Nephron (organoid): ENCODE measurements around the gene RALGAPA2.

Source experiments
- H3K27ac Mint-ChIP-seq, 3 experiments: 2 replicates each; pipeline ENCODE4 v1.8.0; 2020; ENCODE audit warnings: mixed read lengths in 3 of 3, mild to moderate bottlenecking in 2 of 3, moderate library complexity in 1 of 3
- H3K27me3 Mint-ChIP-seq: 2 replicates; pipeline ENCODE4 v1.8.0; 2021; ENCODE audit warnings: low read depth, mild to moderate bottlenecking, moderate library complexity, mixed read lengths
- H3K36me3 Mint-ChIP-seq: 2 replicates; pipeline ENCODE4 v1.8.0; 2020; ENCODE audit warnings: low read depth, mixed read lengths
- H3K4me1 Mint-ChIP-seq: 2 replicates; pipeline ENCODE4 v1.8.0; 2020; ENCODE audit warnings: mixed read lengths
- H3K4me3 Mint-ChIP-seq, 3 experiments: 2 replicates each; pipeline ENCODE4 v1.8.0; 2020; ENCODE audit warnings: mild to moderate bottlenecking in 3 of 3, mixed read lengths in 3 of 3, moderate library complexity in 2 of 3
- H3K9me3 Mint-ChIP-seq: 2 replicates; pipeline ENCODE4 v1.8.0; 2020; ENCODE audit warnings: mixed read lengths
- TF ChIP-seq, protein P1 (sequence below), 3 experiments: fragments of 200-600 bp; sonication (generic); IDR thresholded peaks; one replicate each; pipeline ENCODE4 v1.5.0; 2021; ENCODE audit warnings: antibody characterized with exemption in 3 of 3; ENCODE audit not compliant: unreplicated experiment in 3 of 3

RALGAPA2 gene

DNA sequence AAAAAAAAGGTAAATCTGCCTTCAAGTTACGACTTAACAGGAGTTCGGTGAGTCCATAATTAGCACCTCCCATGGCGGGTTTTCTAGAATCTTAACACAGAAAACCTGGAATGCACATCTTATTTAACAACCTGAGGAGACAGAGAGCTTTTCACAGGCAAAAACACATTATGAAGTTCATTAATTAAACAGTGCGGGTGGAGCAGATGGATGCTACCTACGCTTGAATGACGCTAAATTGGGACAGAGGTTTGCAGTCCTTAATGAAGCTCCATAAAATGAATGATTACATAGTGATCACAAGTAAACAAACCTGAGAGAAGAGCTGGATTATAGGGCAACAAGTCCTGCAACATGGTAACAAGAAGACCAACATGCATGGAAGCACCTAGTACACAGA is 263.6 kb downstream of the RALGAPA2 start:
- Mint-ChIP-seq H3K4me1 (peaks cover 14% of the 10 kb centered on the region), H3K9me3 (no peaks in the 10 kb centered on the region), H3K27me3 (peaks cover 5% of the 10 kb centered on the region), H3K36me3 (no peaks in the 10 kb centered on the region), H3K27ac (no peak overlapping the region), H3K4me3 (no peak overlapping the region)
- TF ChIP-seq, protein P1, sequence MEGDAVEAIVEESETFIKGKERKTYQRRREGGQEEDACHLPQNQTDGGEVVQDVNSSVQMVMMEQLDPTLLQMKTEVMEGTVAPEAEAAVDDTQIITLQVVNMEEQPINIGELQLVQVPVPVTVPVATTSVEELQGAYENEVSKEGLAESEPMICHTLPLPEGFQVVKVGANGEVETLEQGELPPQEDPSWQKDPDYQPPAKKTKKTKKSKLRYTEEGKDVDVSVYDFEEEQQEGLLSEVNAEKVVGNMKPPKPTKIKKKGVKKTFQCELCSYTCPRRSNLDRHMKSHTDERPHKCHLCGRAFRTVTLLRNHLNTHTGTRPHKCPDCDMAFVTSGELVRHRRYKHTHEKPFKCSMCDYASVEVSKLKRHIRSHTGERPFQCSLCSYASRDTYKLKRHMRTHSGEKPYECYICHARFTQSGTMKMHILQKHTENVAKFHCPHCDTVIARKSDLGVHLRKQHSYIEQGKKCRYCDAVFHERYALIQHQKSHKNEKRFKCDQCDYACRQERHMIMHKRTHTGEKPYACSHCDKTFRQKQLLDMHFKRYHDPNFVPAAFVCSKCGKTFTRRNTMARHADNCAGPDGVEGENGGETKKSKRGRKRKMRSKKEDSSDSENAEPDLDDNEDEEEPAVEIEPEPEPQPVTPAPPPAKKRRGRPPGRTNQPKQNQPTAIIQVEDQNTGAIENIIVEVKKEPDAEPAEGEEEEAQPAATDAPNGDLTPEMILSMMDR (IDR thresholded peaks at IDR 0.05; ENCODE audit: unreplicated experiment in 3 of 3), result no peak

DNA sequence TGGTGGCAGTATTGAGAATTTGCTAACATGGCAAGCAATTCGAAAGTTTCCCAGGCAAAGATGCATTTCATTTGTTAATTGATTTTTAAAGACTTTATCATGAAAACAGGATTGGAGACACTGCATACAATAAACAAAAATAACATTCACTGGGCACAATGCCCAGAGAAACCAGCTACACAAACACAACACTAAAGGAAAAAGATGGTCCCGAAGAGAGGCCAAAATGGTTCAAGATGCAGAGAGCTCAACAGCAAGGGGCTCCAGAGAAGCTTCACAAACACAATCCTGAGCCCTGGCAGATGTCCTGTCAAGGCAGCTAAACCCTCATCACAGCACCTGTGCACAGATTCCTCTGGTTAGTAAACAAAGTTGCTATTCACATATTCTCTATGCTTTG is 265.2 kb downstream of the RALGAPA2 start:
- TF ChIP-seq, protein P1 (IDR thresholded peaks at IDR 0.05; ENCODE audit: unreplicated experiment in 3 of 3), result no peak
- Mint-ChIP-seq H3K4me1 (peaks cover 8% of the 10 kb centered on the region), H3K27ac (no peak overlapping the region), H3K27me3 (no peaks in the 10 kb centered on the region), H3K9me3 (no peaks in the 10 kb centered on the region), H3K4me3 (no peak overlapping the region), H3K36me3 (no peaks in the 10 kb centered on the region)

DNA sequence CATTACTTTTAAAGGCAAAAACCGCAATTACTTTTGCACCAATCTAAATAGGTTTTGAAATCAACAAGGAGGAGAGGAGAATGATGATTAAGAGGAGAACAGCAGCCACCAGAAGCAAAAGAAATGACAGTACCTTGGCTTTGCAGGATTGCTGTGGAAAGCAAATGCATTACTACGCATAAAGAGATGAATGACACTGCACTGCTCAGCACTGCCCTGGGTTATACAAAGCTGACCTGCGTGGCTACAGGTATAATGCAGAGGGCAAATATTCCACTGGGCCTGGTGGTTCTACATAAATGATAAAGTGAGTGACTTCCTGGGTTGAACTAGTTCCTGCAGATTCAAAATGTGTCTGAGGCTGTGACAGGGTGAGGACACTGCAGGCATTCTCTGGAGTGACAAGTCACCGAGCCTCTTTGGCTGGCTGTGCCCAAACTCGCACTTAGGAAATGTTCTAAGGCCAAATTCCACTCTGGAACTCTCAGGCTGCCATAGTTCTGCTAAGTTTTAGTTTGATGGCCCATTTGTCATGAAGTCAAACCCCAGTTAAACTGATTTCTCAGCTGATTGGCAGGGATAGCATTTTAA is 265.9 kb downstream of the RALGAPA2 start:
- Mint-ChIP-seq H3K9me3 (no peaks in the 10 kb centered on the region), H3K4me3 (no peak overlapping the region), H3K36me3 (no peaks in the 10 kb centered on the region), H3K27me3 (no peaks in the 10 kb centered on the region), H3K27ac (no peak overlapping the region), H3K4me1 (peaks cover 7% of the 10 kb centered on the region)
- TF ChIP-seq, protein P1 (IDR thresholded peaks at IDR 0.05; ENCODE audit: unreplicated experiment in 3 of 3), result no peak

DNA sequence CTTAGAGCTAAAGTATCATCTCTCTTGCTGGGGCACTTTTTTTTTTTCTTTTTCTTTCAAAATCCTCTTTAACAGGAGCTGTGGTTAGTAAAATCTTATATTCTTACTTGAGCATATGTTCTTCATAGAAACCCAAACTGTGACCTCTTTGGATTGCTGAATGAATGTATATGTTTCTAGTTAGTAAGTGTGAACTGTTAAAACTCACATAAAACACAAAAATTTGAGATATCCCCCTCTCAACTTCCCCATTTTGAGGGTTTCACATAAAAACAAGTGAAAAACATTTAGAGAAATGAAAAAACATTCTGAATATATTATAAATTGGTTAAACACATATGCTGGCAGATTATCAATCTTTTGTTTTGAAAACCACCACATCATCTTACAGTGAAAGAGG is 266.4 kb downstream of the RALGAPA2 start:
- no peaks in the 10 kb centered on the region for H3K9me3 Mint-ChIP-seq
- H3K27me3 Mint-ChIP-seq, result no peaks in the 10 kb centered on the region
- TF ChIP-seq, protein P1 (IDR thresholded peaks at IDR 0.05; ENCODE audit: unreplicated experiment in 3 of 3), result no peak
- H3K4me3 Mint-ChIP-seq, result no peak overlapping the region
- no peak overlapping the region for H3K27ac Mint-ChIP-seq
- H3K4me1 Mint-ChIP-seq, result peaks cover 8% of the 10 kb centered on the region
- H3K36me3 Mint-ChIP-seq, result no peaks in the 10 kb centered on the region

DNA sequence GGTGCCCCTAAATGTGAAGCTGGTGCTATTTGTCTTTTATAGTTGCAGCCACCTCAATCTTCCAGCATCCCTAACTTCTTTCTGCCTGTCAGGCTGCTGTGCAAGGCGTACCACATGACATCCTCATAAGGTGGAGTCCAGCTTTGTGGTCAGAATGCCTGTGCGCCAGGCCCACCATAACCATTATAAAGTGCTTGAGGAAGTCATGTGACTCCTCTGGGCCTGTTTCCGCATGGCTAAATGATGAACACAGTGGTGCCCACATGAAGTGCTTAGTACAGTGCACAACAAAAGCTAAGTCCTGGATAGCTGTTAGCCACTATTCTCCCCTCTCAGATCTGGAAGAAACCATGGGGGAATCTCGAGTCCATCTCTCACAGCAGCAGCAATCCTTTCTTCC is 268.9 kb downstream of the RALGAPA2 start:
- no peak overlapping the region for H3K27ac Mint-ChIP-seq
- TF ChIP-seq, protein P1 (IDR thresholded peaks at IDR 0.05; ENCODE audit: unreplicated experiment in 3 of 3), result no peak
- no peaks in the 10 kb centered on the region for H3K36me3 Mint-ChIP-seq
- H3K4me3 Mint-ChIP-seq, result no peak overlapping the region
- H3K27me3 Mint-ChIP-seq, result no peaks in the 10 kb centered on the region
- no peaks in the 10 kb centered on the region for H3K9me3 Mint-ChIP-seq
- H3K4me1 Mint-ChIP-seq, result peaks cover 7% of the 10 kb centered on the region

DNA sequence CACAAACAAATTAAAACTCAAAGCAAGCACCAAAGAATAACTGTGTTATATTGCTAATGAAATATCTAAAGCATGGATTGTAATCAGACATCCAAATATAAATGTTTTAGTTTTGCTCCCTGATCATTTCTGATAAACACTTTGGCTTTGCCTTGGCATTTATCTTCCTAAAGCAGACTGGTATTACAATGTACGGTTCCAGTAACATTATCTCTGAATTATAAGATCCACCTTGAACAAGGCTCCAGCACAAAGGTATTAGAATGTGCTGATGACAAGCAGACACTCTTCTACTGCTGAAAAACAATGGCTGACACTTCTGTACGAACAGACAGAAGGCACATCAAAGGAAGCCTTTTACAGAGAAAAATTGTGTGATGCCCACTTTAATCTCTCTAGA is 270.0 kb downstream of the RALGAPA2 start:
- Mint-ChIP-seq H3K27me3 (no peaks in the 10 kb centered on the region), H3K4me1 (peaks cover 7% of the 10 kb centered on the region), H3K4me3 (no peak overlapping the region), H3K27ac (no peak overlapping the region), H3K9me3 (no peaks in the 10 kb centered on the region), H3K36me3 (no peaks in the 10 kb centered on the region)
- TF ChIP-seq, protein P1 (IDR thresholded peaks at IDR 0.05; ENCODE audit: unreplicated experiment in 3 of 3), result no peak
